Activated T-cell treated with anti-CD3 and anti-CD28 coated beads for 48 hours (primary cell): ENCODE data around the gene CBX5.
"Not testable (repeated sequence)": the region's sequence is repeated elsewhere in the genome, so short reads cannot be mapped to it uniquely, and the experiment has no call there.

Source experiments
- DNase-seq: peaks from one replicate; pipeline ENCODE4 v3.0.0-alpha.2; 2020; ENCODE audit warnings: low read depth

Gene CBX5

DNA sequence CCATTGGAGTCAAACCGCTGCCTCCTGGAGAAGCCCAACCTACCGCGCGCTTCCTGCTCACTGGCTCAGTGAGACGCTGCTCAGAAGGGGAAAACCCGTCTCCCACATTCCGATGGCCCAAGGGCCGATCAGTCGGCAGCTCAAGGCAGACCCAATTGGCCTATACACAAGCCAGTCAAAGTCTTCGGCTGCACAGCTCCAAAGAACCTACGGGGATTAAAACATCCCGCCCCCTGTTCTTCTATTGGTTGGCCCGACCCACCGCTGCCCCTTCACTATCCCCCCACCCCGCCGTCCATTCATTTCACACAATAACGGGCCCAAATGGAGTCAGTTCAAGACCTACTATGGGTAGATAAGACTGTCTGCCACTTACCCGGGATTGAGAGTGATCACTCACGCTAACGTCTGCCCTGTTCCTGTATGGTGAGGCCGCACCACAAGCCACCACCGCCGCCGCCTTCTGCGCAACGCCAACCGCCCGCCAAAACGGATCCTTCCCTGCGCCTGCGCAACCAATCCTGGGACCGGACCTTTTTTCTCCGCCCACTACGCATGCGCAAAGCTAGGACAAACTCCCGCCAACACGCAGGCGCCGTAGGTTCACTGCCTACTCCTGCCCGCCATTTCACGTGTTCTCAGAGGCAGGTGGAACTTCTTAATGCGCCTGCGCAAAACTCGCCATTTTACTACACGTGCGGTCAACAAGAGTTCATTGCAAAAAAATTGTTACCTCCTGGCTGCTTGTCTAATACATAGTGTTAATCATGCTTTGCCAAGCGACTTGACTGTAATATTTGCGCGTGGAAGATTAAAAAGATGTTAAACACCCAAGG, at the start of gene CBX5:
CBX5 (minus strand) TSS at position 491 of the 836 bp plus-strand sequence. CDS start 22,472 bp downstream, outside the sequence.
- peak; percentile 98 for DNase-seq

DNA sequence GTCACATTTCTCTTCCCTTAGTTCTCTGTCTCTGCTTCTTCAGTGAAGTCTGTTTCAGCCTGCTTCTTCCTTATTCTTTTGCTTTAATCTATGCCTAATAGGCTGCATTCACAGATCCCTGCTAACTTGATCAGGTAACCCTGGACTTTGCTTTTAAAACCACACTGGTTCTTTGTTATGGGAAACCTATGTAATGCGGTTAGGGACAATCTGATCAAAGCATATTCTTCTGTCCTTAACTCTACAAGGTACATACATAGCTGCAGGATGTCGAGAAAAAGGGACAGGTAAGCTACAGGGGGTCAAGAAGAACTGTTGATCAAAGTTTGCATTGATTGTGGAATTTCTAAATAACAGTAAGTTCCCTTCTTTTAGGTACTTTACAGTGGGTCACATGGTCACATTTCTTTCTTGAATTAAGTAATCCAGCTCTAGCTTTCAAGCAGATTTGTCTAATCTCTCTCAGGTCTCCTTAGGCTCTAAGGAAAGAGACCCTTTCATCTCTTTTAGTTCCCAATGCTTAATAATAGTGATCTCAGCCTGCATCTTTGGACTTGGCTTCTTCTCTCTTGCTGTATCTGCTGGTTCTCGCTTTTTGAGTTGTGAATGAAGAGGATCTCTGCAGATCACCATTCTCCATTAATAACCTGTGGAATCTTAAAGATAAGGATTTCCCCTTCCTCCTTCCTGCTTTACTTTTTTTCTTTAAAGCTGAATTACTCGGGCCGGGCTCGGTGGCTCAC, 48.8 kb upstream of the CBX5 start:
- DNase-seq: no peak

DNA sequence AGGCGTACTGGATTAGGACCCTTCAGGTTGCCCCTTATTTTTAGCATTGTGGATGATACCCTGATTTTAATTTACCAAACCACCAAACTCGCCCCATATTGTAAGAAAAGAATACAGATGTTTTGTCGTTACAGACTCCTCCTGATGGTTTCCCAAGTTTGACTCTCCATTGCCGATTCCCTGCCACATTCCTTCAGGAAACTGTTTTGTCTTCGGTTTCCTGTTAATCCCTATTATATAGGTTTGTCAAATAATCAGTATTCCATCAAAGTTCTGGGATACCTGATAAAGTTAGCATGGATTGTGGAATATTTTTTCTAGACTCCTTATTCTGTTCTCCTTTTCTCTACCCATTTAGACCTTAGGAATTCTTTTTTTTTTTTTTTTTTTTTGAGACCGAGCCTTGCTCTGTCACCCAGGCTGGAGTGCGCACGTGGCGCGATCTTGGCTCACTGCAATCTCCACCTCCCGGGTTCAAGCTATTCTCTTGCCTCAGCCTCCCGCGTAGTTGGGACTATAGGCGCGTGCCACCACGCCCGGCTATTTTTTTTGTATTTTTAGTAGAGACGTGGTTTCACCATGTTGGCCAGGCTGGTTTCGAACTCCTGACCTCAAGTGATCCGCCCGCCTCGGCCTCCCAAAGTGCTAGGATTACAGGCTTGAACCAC, 45.7 kb upstream of the CBX5 start:
- DNase-seq: not testable (repeated sequence)

DNA sequence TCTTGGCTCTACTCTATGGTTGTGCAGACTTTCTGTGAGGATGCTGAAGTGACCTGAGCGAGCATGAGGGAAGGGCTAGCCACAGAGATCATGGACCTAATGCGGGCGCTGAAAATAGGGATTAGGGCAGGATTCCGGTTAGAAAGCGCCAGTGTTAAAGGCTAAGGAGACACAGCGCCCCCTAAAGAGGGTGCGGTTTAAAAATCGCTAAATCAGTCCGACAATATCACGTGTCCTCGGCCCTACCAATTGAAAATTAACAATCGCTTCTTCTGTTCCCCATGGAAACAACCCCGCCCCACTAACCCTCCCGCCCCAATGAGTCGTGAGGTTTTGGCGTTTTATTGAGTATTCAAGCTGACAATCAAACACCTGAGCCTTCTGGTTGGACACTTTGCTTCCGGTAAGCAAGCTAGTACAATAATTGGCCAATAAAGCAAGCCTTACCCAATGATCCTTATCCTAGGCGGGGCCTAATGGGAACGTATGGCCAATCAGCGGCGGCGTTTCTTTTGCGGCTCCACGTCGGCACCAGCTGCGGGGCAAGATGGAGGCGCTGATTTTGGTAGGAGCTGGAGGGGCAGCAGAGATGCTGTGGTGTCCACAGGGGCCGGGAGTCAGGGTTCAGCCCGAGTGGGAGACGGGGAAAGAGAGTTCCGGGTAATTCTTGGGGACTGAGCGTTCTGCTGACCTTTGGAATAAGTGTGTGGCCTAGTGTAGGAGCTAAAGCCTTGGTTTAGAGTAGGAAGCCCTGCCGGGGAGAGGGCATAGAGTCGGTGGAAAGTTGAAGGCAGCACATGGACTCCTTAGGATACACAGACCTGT, 44.9 kb upstream of the CBX5 start, which contains the start of gene COPZ1:
COPZ1 (plus strand) TSS at position 515 of the 825 bp plus-strand sequence; CDS start at position 548, 33 bp downstream.
- DNase-seq: peak; percentile 85

DNA sequence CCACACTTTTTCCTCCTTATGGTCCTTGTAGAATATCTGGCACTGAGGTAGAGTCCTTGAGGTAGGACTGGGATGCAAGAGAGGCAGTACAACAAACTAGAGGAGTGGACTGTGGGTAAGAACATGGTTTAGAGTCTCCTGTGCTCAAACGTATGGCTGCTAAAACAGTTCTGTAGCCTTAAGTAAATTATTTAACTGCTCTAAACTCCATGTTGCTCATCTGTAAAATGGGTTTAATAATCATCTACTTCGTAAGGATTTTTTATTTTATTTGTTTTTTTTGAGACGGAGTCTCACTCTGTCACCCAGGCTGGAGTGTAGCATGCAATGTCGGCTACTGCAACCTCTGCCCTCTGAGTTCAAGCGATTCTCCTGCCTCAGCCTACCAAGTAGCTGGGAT, 41.4 kb upstream of the CBX5 start:
- no peak for DNase-seq

DNA sequence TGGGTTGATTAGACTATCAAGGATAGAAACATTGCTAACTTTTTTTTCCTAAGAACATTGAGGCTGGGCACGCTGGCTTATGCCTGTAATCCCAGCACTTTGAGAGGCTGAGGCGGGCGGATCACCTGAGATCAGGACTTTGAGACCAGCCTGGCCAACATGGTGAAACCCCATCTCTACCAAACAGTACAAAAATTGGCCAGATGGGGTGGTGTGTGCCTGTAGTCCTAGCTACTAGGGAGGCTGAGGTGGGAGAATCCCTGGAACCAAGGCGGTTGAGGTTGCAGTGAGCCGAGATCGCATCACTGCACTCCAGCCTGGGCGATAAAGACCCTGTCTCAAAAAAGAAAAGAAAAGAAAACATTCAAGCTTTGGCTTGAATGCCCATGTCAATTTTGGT, 32.4 kb upstream of the CBX5 start:
- DNase-seq: not testable (repeated sequence)

DNA sequence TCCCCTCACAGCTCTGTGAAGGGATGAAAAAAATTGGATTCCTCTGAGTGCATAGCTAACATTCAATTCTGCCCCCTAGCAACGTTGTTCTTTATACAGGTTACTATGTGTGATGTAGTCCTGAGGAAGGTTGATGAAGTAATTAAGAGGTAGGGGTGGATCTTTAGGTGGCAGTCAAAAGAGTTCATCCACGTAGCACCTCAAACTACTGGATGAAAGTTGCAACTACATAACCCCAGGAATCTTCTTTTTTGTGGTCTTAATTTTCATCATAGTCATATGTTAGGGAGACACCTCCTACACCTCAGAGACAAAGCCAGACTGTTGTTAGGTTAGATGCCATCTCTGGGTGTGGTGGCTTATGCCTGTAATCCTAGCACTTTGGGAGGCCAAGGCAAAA, 31.1 kb upstream of the CBX5 start:
- no peak for DNase-seq

DNA sequence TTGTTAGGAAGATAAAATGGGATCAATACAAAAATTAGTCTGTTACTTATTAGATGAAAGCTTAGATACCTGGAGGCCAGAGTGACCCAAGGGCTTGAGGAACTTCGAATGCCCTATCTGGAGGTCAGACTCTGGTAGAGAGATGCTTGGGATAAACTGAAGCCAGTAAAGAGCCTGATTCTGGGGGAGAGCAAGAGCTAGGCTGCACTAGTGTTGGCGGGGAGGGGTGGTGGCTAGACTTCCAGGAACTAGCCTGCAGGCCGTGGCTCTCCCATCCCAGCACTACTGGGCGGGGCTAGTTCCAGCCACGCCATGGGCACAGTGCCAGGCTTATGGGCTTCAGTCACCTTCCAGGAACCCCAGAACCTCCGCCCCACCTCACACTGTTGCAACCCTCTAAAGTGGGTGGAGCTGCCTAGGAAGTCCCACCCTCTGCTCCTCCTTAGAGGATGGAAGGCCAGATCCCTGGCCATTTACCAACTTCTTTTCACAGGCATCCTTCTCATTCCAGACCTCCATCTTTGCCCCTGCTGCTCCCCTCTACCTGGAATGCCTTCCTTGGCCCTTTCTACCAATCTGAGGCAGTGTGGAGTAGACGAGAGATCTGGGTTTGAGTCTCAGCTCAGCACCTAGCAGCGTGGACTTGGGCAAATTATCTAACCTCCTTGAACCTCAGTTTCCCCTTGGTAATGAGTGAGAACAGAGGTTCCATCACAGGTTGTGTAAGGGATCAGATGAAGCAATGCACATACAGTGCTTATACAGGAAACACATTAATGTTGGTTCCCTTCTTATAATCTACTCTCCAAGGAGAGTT, 27.2 kb upstream of the CBX5 start:
- no peak for DNase-seq

DNA sequence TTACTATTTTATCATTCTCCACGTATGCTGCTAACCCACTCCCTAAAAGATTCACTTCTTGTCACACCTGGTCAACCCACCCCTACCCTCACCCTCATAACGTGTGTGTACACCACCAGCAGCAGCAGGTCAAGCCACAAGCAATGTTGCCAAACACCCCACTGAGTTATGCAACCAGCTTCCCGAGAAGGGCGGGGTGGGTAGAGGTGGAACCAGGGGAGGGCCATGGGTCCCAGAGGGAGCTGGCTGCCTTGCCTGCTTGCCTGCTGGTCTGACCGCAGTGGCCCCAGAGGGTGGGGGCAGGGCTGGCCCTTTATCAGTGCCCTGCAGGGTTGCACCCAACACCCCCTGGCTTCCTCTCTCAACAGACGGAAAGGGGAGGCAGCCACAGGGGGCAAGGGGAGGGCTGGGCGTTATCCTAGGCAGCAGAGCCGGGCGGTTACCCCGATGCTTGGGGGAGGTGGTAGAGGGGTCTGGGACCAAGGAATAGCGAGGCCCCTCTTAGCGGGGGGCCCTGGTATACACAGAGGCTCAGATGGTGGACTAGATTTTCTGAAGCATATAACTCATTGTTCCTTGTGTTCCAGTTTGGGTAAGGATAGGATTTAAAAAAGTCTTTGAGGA, 24.4 kb upstream of the CBX5 start:
- no peak for DNase-seq

DNA sequence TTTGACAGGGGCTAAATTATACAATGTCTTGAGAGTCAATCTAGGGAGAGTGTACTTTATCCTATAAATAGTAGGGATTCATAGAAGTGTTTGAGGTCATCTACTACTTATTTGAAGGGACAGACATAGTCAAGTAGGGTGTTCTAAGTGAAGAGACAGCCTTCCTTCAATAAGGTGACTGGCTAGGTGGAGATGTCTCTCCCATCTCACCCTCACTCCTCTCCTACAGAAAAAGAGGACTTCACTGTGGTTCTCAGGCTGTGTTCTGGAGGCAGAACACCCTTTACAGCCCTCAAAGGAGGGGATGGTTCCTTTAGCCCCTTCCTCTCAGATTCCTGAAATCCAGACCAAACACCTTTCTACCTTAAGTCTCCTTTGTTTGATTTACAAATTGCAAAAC, 23.7 kb upstream of the CBX5 start:
- no peak for DNase-seq

DNA sequence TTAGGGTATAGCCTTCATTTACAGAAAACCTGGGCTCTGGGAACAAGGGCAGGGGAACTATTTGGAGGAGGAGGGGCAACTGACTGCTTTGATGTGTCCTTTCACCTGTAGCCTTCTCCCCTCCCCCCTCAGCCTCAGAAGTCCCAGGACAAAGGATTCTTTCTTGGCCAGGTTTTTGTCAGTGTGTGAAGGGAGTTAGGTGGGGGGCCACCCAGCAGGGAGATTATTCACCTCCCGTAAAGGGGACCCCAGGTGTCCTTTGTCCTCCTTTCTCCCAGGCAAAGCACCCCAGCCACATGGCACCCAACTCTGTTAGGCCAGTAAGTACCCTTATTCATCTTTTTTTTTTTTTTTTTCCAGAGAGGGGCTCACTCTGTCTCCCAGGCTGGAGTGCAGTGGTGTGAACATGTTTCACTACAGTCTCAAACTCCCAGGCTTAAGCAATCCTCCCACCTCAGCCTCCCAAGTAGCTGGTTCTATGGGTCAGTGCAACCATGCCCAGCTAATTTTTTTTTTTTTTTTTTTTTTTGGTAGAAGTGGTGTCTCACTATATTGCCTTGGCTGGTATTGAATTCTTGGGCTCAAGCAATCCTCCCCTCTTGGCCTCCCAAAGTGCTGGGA, 21.6 kb upstream of the CBX5 start:
- no peak for DNase-seq

DNA sequence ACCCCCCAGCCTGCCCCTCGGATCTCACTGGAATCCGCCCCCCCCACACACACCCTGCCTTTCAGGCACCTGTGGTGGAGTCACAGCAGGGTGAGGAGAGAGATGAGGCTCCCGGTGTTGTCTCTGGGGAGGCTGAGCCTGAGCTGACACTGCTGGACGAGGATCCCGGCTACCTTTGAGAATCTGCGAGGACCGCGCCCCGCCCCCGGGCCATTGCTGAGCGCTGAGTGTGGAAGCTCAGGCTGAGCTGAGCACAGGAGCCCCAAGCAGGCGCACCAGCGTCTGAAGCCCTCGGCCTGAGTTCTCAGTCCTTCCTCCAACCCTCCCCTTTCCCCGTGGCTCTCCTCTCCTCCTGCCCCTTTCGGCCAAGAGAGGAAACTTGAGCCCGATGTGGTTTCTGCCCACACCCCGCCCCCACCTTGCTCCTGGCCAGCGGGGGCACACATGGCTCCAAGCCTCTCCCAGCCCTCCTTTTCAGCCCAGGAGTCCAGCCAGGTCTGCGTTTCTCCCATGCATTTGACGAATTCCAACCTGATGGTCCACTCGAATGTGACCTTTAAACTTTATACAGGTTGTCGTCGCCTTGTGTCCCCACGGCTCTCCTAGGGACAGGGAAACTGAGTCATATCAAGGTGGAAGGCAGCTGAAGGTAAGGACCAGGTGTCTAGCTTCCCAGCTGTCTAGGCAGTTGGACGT, 21.0 kb upstream of the CBX5 start, which contains the start of gene NFE2:
NFE2 (minus strand) TSS at position 284 of the 696 bp plus-strand sequence. CDS start 5,767 bp downstream, outside the sequence.
- no peak for DNase-seq

DNA sequence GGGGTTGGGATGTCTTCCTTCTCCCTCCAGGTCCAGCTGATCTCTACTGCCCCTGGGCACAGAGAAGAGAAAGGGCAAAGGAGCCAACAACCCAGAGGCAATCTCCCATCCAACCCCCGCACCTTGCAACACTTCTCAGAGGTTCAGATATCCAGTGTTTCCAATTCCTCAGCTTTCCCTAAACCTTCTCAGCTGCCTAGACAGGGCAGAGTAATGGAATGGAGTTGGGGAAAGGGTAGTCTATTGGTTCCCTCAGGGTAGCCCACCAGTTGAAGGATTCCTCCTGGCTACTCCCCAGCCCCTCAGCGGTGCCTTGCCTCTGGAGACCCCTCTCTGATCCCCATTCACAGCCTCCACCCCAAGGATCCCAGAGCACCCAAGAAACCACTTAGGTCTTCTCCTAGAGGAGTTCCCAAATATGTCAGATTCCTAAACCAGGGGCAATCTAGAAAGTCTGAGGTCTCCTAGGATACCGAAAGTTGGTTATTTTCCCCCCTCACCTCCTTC, 20.4 kb upstream of the CBX5 start:
- DNase-seq: no peak

DNA sequence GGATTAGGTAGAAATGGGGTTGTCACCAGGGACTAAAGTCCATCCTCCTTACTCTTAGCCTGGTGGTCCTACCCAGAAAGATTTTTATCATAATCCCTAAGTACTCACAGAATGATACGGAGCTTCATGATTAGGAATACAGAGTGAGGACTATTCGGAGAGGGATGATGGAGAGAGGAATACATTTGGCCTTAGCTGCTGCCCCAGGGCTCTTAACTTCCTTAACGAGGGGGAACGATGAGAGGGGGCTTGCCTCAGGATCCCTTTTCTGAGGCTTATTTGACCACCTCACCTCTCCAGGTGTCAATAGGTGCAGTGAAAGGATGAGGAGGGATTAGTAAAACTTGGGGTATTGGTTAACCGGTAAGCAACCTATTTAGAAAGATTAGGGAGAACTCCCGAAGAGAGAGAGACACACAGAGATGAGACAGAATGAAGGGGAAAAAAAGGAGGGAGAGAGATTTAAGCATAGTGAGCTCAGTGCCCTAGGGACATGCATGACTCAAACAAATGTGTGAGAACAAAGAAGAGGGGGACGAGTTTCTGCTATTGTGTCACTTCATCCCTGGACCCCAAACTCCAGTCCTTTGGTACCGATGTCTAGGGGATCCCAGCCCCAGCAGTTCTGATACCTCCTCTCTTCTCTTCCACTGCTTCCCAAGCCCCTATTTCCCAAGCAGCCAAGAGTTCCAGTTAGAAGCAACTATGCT, 19.7 kb upstream of the CBX5 start:
- no peak for DNase-seq

DNA sequence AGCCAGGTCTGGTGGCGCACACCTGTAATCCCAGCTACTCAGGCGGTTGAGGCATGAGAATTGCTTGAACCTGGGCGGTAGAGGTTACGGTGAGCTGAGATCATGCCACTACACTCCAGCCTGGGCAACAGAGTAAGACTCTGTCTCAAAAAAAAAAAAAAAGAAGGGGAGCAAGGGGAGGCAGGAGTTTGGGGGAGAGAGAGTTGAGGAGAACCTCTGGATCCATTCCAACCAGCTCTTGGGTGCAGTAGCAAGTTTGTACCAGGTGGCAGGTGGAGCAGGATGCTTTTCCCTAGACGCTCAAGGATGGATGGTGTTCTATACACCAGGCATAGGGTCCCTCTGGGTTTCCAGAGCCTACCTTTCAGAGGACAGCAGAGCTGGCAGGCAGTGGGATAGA, 19.0 kb upstream of the CBX5 start:
- DNase-seq: no peak

DNA sequence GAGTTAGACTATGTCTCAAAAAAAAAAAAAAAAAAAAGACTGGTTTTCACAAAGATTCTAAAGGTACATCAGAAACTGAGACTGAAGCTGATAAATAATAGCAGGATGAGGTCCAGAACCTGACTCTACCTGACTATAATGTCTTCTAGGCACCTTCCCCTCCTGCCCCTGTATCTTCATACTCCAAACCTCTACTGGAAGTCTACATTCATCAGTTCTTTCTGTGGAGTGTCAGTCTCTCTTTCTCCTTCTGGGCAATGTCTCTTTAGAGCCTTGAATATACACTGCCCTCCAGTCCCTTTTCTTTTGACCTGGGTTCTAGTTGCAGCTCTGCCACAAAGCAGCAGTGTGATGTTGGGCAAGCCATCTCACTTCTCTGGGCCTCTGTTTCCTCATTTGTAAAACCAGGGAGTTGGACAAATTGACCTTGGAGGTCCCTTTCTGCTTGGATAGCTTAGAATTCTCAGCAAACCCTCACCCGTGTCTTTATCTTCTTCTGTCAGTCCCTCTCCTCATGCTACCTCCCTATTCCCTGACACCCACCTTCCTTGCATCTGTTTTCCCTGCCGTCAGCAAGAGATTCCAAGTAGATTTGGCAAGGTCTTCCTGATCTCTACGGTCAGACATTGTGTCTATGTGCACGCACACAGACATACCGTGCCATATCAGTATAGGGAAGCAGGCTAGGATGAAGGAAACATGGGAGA, 16.6 kb upstream of the CBX5 start:
- DNase-seq: no peak

DNA sequence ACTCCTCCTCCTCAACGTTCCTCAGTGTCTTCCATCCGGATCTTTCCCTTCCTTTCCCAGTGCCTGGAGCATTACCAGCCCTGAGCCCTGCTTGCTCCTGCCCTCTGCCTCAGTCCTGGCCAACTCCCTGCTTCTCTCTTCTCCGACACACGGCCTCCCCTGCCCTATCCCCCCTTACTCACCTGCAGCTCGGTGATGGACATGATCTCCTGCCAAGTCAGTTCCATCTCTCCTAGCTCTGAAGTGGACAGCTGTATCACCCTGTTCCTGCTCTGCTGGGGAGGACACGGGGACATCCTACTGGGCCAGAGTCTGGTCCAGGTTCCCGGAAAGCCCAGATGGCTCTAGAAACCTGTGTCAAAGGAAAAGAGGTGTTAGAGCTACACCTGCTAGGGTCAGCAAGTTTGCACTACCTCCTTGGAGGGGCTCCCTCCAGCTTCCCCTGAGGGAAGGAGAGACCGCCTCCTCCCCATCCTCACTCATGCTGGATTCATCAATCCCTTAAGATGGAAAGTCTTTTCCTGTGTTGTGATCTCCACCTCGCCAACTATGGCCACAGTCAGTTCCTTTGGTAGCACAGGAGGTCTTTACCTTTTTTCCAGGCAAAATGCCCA, 15.1 kb upstream of the CBX5 start:
- no peak for DNase-seq
